Mesenchymal stem cell (in vitro differentiated cells and primary cell): ENCODE data around the gene IPCEF1.

Experiments
- DNase-seq: peaks from one replicate; pipeline ENCODE4 v3.0.0-alpha.2; 2013
- H2AFZ ChIP-seq: one replicate; pipeline ENCODE4 v1.6.1; 2013; ENCODE audit warnings: low read depth, mild to moderate bottlenecking, control low read depth, inconsistent platforms, low read length, moderate library complexity
- H2AK5ac ChIP-seq: 2 replicates; pipeline ENCODE4 v1.6.1; 2013; ENCODE audit warnings: low read length, moderate library complexity, mild to moderate bottlenecking, inconsistent platforms; ENCODE audit not compliant: severe bottlenecking
- H2BK120ac ChIP-seq: one replicate; pipeline ENCODE4 v1.6.1; 2013; ENCODE audit warnings: low read depth, mild to moderate bottlenecking, inconsistent platforms, low read length, moderate library complexity
- H2BK12ac ChIP-seq, 2 experiments: one replicate each; pipeline ENCODE4 v1.6.1; 2013; ENCODE audit warnings: inconsistent platforms in 2 of 2, low read length in 2 of 2, mild to moderate bottlenecking in 2 of 2, moderate library complexity in 2 of 2, control low read depth in 1 of 2
- H2BK15ac ChIP-seq: one replicate; pipeline ENCODE4 v1.6.1; 2013; ENCODE audit warnings: mild to moderate bottlenecking, low read depth, inconsistent platforms; ENCODE audit not compliant: poor library complexity, severe bottlenecking
- H2BK5ac ChIP-seq: 2 replicates; pipeline ENCODE4 v1.6.1; 2013; ENCODE audit warnings: low read depth, mild to moderate bottlenecking, low read length, control low read depth, inconsistent platforms; ENCODE audit not compliant: poor library complexity, severe bottlenecking
- H3K14ac ChIP-seq, 2 experiments: one replicate each; pipeline ENCODE4 v1.6.1; 2013; ENCODE audit warnings: inconsistent platforms in 2 of 2, low read length in 2 of 2, control low read depth in 1 of 2, mild to moderate bottlenecking in 1 of 2, moderate library complexity in 1 of 2
- H3K18ac ChIP-seq, 2 experiments: one replicate each; pipeline ENCODE4 v1.6.1; 2013; ENCODE audit warnings: inconsistent platforms in 2 of 2, low read length in 2 of 2, control low read depth in 1 of 2, low read depth in 1 of 2, mild to moderate bottlenecking in 1 of 2
- H3K23ac ChIP-seq, 2 experiments: one replicate each; pipeline ENCODE4 v1.6.1; 2013; ENCODE audit warnings: inconsistent platforms in 2 of 2, low read length in 2 of 2, mild to moderate bottlenecking in 2 of 2, moderate library complexity in 2 of 2, control low read depth in 1 of 2
- H3K27ac ChIP-seq: 2 replicates; pipeline ENCODE4 v1.5.1; 2013; ENCODE audit warnings: mild to moderate bottlenecking, moderate library complexity, low read length, control low read depth, inconsistent platforms; ENCODE audit not compliant: poor library complexity, severe bottlenecking
- H3K27me3 ChIP-seq, 2 experiments: 2 replicates each; pipeline versions ENCODE4 v1.6.1 to v1.7.0; 2013; ENCODE audit warnings: low read length in 2 of 2, mild to moderate bottlenecking in 2 of 2, moderate library complexity in 2 of 2, control low read depth in 1 of 2, inconsistent platforms in 1 of 2; ENCODE audit not compliant: control insufficient read depth in 1 of 2, insufficient read depth in 1 of 2
- H3K36me3 ChIP-seq, 2 experiments: 2 replicates each; pipeline versions ENCODE4 v1.6.1 to v1.7.0; 2013; ENCODE audit warnings: low read length in 2 of 2, control low read depth in 1 of 2, inconsistent platforms in 1 of 2, low read depth in 1 of 2, mild to moderate bottlenecking in 1 of 2; ENCODE audit not compliant: insufficient read depth in 2 of 2, control insufficient read depth in 1 of 2
- H3K4ac ChIP-seq, 2 experiments: one replicate each; pipeline ENCODE4 v1.6.1; 2013; ENCODE audit warnings: inconsistent platforms in 2 of 2, low read length in 2 of 2, mild to moderate bottlenecking in 2 of 2, moderate library complexity in 2 of 2, control low read depth in 1 of 2, low read depth in 1 of 2
- H3K4me1 ChIP-seq: 2 replicates; pipeline ENCODE4 v1.6.1; 2013; ENCODE audit warnings: low read depth, low read length, control low read depth; ENCODE audit not compliant: control insufficient read depth, insufficient read depth
- H3K4me2 ChIP-seq: 2 replicates; pipeline ENCODE4 v1.6.1; 2013; ENCODE audit warnings: low read length, mild to moderate bottlenecking, inconsistent platforms; ENCODE audit not compliant: poor library complexity, severe bottlenecking
- H3K4me3 ChIP-seq, 2 experiments: 2 replicates each; pipeline versions ENCODE4 v1.5.1 to v1.7.0; 2013; ENCODE audit warnings: low read length in 2 of 2, mild to moderate bottlenecking in 2 of 2, control low read depth in 1 of 2, low read depth in 1 of 2; ENCODE audit not compliant: insufficient read depth in 1 of 2
- H3K79me1 ChIP-seq: replicated peaks from 2 replicates; pipeline ENCODE4 v1.6.1; 2013; ENCODE audit warnings: mild to moderate bottlenecking, control low read depth, low read length, inconsistent platforms; ENCODE audit not compliant: poor library complexity, severe bottlenecking
- H3K9ac ChIP-seq: 2 replicates; pipeline ENCODE4 v1.7.0; 2013; ENCODE audit warnings: mild to moderate bottlenecking, low read length, moderate library complexity
- H3K9me3 ChIP-seq: 2 replicates; pipeline ENCODE4 v1.7.0; 2013; ENCODE audit warnings: mild to moderate bottlenecking, low read length; ENCODE audit not compliant: control insufficient read depth
- H4K8ac ChIP-seq: one replicate; pipeline ENCODE4 v1.6.1; 2013; ENCODE audit warnings: inconsistent platforms, mild to moderate bottlenecking, low read length, moderate library complexity
- H4K91ac ChIP-seq: one replicate; pipeline ENCODE4 v1.6.1; 2013; ENCODE audit warnings: mild to moderate bottlenecking, low read length, inconsistent platforms
- WGBS: methylation state at CpG from one replicate; pipeline ENCODE4 v1.1.7; 2013; ENCODE audit warnings: mixed read lengths; 5-methylcytosine and 5-hydroxymethylcytosine counted together

Gene IPCEF1

GRCh38 chr6:154236646-154237301 is 119.8 kb downstream of the IPCEF1 start:
- H3K4me2 ChIP-seq: no peak overlapping the region
- H2AFZ ChIP-seq: no peak overlapping the region
- peaks cover 2% of the 10 kb centered on the region for H3K4me1 ChIP-seq
- H2BK120ac ChIP-seq: no peak overlapping the region
- H3K36me3 ChIP-seq: no peaks in the 10 kb centered on the region
- no peak overlapping the region for H2AK5ac ChIP-seq
- no peak overlapping the region for H3K23ac ChIP-seq
- no peak overlapping the region for H3K27ac ChIP-seq
- H4K8ac ChIP-seq: no peak overlapping the region
- no peak overlapping the region for H2BK15ac ChIP-seq
- H3K14ac ChIP-seq: no peak overlapping the region
- no peaks in the 10 kb centered on the region for H3K79me1 ChIP-seq
- no peak for DNase-seq
- H3K27me3 ChIP-seq: no peaks in the 10 kb centered on the region
- no peak overlapping the region for H2BK5ac ChIP-seq
- H3K9me3 ChIP-seq: no peaks in the 10 kb centered on the region
- peak overlapping the region in 1 of 2 experiments; percentile 54 for H2BK12ac ChIP-seq
- H3K4ac ChIP-seq: no peak overlapping the region
- no peak overlapping the region for H4K91ac ChIP-seq
- H3K18ac ChIP-seq: no peak overlapping the region
- WGBS: 93% methylated on average over 4 of the region's 4 CpGs
- H3K9ac ChIP-seq: no peak overlapping the region
- no peak overlapping the region for H3K4me3 ChIP-seq

- no peak overlapping the region for H3K14ac ChIP-seq
- H3K23ac ChIP-seq: no peak overlapping the region
- no peaks in the 10 kb centered on the region for H3K9me3 ChIP-seq
- peak overlapping the region in 1 of 2 experiments; percentile 42 for H2BK12ac ChIP-seq
- no peaks in the 10 kb centered on the region for H3K36me3 ChIP-seq
- H3K27ac ChIP-seq: no peak overlapping the region
- no peak overlapping the region for H3K4me2 ChIP-seq
- H3K27me3 ChIP-seq: no peaks in the 10 kb centered on the region
- WGBS: 96% methylated on average over 4 of the region's 4 CpGs
- H2BK15ac ChIP-seq: no peak overlapping the region
- peaks cover 2% of the 10 kb centered on the region for H3K4me1 ChIP-seq
- H2AK5ac ChIP-seq: no peak overlapping the region
- DNase-seq: no peak
- H2BK120ac ChIP-seq: no peak overlapping the region
- no peak overlapping the region for H3K18ac ChIP-seq
- H3K9ac ChIP-seq: no peak overlapping the region
- H2BK5ac ChIP-seq: no peak overlapping the region
- no peak overlapping the region for H2AFZ ChIP-seq
- H3K79me1 ChIP-seq: no peaks in the 10 kb centered on the region
- H3K4ac ChIP-seq: no peak overlapping the region
- no peak overlapping the region for H4K91ac ChIP-seq
- no peak overlapping the region for H4K8ac ChIP-seq
- H3K4me3 ChIP-seq: no peak overlapping the region
Measured at GRCh38 chr6:154234019-154234772, 122.4 kb downstream of the IPCEF1 start.

GRCh38 chr6:154233383-154233782 is 123.2 kb downstream of the IPCEF1 start:
- H2BK120ac ChIP-seq: no peak overlapping the region
- DNase-seq: no peak
- H3K18ac ChIP-seq: no peak overlapping the region
- H3K4me1 ChIP-seq: peaks cover 2% of the 10 kb centered on the region
- no peak overlapping the region for H2AK5ac ChIP-seq
- H2BK5ac ChIP-seq: no peak overlapping the region
- no peaks in the 10 kb centered on the region for H3K36me3 ChIP-seq
- H3K4me2 ChIP-seq: no peak overlapping the region
- no peak overlapping the region for H4K8ac ChIP-seq
- H3K27ac ChIP-seq: no peak overlapping the region
- H3K9ac ChIP-seq: no peak overlapping the region
- WGBS: 100% methylated on average over 1 of the region's 2 CpGs
- H3K4me3 ChIP-seq: no peak overlapping the region
- H4K91ac ChIP-seq: no peak overlapping the region
- H3K27me3 ChIP-seq: no peaks in the 10 kb centered on the region
- no peaks in the 10 kb centered on the region for H3K9me3 ChIP-seq
- peak overlapping the region in 1 of 2 experiments; percentile 42 for H2BK12ac ChIP-seq
- no peak overlapping the region for H3K4ac ChIP-seq
- H2AFZ ChIP-seq: no peak overlapping the region
- H3K79me1 ChIP-seq: no peaks in the 10 kb centered on the region
- no peak overlapping the region for H3K23ac ChIP-seq
- H3K14ac ChIP-seq: no peak overlapping the region
- no peak overlapping the region for H2BK15ac ChIP-seq

- Histone ChIP-seq H3K4me2 (no peak overlapping the region), H2AFZ (no peak overlapping the region), H3K27ac (no peak overlapping the region), H2BK15ac (no peak overlapping the region), H3K36me3 (no peaks in the 10 kb centered on the region), H3K18ac (no peak overlapping the region), H2BK120ac (no peak overlapping the region), H4K91ac (no peak overlapping the region), H2AK5ac (no peak overlapping the region), H2BK12ac (no peak overlapping the region), H3K4ac (no peak overlapping the region), H3K4me1 (peaks cover 2% of the 10 kb centered on the region), H3K14ac (no peak overlapping the region), H2BK5ac (no peak overlapping the region), H3K23ac (no peak overlapping the region), H3K79me1 (no peaks in the 10 kb centered on the region), H3K9ac (no peak overlapping the region), H3K9me3 (no peaks in the 10 kb centered on the region), H4K8ac (no peak overlapping the region), H3K27me3 (no peaks in the 10 kb centered on the region), H3K4me3 (no peak overlapping the region)
- 97% methylated on average over 3 of the region's 7 CpGs for WGBS
- DNase-seq: peak; percentile 88
Measured at GRCh38 chr6:154232013-154232910, 124.3 kb downstream of the IPCEF1 start.
